Measurements from ENCODE around the gene PCDHGA1.
"Not testable (repeated sequence)": the region's sequence is repeated elsewhere in the genome, so short reads cannot be mapped to it uniquely, and the experiment has no call there.

The PCDHGA1 gene

GRCh38 chr5:141412854-141413539 is 82.7 kb downstream of the PCDHGA1 start, which contains the start of gene PCDHGA10:
Gene PCDHGA10 (plus strand): TSS chr5:141412987. CDS start chr5:141413176, 189 bp downstream.
- DNase-seq = peak; percentile 59

- no peak for DNase-seq
These were observed 83.3 kb downstream of the PCDHGA1 start for GRCh38 chr5:141413540-141414069.

- not testable (repeated sequence) for DNase-seq
These were observed 84.4 kb downstream of the PCDHGA1 start for GRCh38 chr5:141414548-141415274.

GRCh38 chr5:141415275-141415618 is 84.9 kb downstream of the PCDHGA1 start:
- not testable (repeated sequence) for DNase-seq

GRCh38 chr5:141417494-141418172 is 87.3 kb downstream of the PCDHGA1 start, which contains the start of gene PCDHGB7:
Gene PCDHGB7 (plus strand): TSS chr5:141417677. CDS start chr5:141417860, 183 bp downstream.
- DNase-seq = peak; percentile 58

- DNase-seq = no peak
These were observed 89.0 kb downstream of the PCDHGA1 start for GRCh38 chr5:141419074-141419880.

GRCh38 chr5:141420855-141421488 is 90.7 kb downstream of the PCDHGA1 start, which contains the start of gene PCDHGA11:
Gene PCDHGA11 (plus strand): TSS chr5:141421051. CDS start chr5:141421228, 177 bp downstream.
- peak; percentile 34 for DNase-seq

- DNase-seq = no peak
These were observed 91.2 kb downstream of the PCDHGA1 start for GRCh38 chr5:141421489-141421855.

- DNase-seq = no peak
These were observed 92.5 kb downstream of the PCDHGA1 start for GRCh38 chr5:141422742-141423291.

- no peak for DNase-seq
These were observed 97.6 kb downstream of the PCDHGA1 start for GRCh38 chr5:141427783-141428426.

- peak; percentile 22 for DNase-seq
These were observed 100.2 kb downstream of the PCDHGA1 start, which contains the start of gene PCDHGA12 for GRCh38 chr5:141430332-141431113. Gene PCDHGA12 (plus strand): TSS chr5:141430507. CDS start chr5:141430760, 253 bp downstream.

- no peak for DNase-seq
These were observed 101.0 kb downstream of the PCDHGA1 start for GRCh38 chr5:141431286-141431685.

GRCh38 chr5:141432308-141432707 is 102.0 kb downstream of the PCDHGA1 start:
- DNase-seq = not testable (repeated sequence)

- not testable (repeated sequence) for DNase-seq
These were observed 102.4 kb downstream of the PCDHGA1 start for GRCh38 chr5:141432726-141433125.

GRCh38 chr5:141434006-141434405 is 103.7 kb downstream of the PCDHGA1 start:
- no peak for DNase-seq

GRCh38 chr5:141437221-141437620 is 106.9 kb downstream of the PCDHGA1 start:
- no peak for DNase-seq

GRCh38 chr5:141439411-141440141 is 109.3 kb downstream of the PCDHGA1 start:
- no peak for DNase-seq

GRCh38 chr5:141440341-141440740 is 110.0 kb downstream of the PCDHGA1 start:
- DNase-seq = no peak

- DNase-seq = no peak
These were observed 111.4 kb downstream of the PCDHGA1 start for GRCh38 chr5:141441571-141442170.
